BE2C (cell line): ENCODE measurements around the gene FRY.

ENCODE experiments used
- DNase-seq: peaks from one replicate; pipeline ENCODE4 v3.0.0-alpha.2; 2020
- H3K27me3 ChIP-seq: fragments of 250-450 bp; sonication (Bioruptor Pico); 2 replicates; pipeline ENCODE4 v1.5.1; 2020; ENCODE audit warnings: mild to moderate bottlenecking
- H3K36me3 ChIP-seq: fragments of 250-450 bp; sonication (Bioruptor Pico); 2 replicates; pipeline ENCODE4 v1.5.1; 2020; ENCODE audit warnings: mild to moderate bottlenecking
- H3K4me1 ChIP-seq: fragments of 250-450 bp; sonication (Bioruptor Pico); 2 replicates; pipeline ENCODE4 v1.5.1; 2020
- H3K4me3 ChIP-seq: 2 replicates; pipeline ENCODE4 v1.5.1; 2011; ENCODE audit warnings: low read depth, low read length
- H3K9me3 ChIP-seq: fragments of 250-450 bp; sonication (Bioruptor Pico); 2 replicates; pipeline ENCODE4 v1.5.1; 2020
- CTCF ChIP-seq: IDR thresholded peaks from 2 replicates; pipeline ENCODE4 v1.5.1; 2012; ENCODE audit warnings: mild to moderate bottlenecking, low read depth, low read length

The FRY gene

GRCh38 chr13:32125751-32126150 lies 94.2 kb downstream of the FRY start:
- H3K27me3 ChIP-seq: no peaks in the 10 kb centered on the region
- peaks cover 3% of the 10 kb centered on the region for H3K36me3 ChIP-seq
- DNase-seq: no peak
- no peaks in the 10 kb centered on the region; the same call in 1 of the 2 replicates for H3K4me1 ChIP-seq
- H3K4me3 ChIP-seq: no peak overlapping the region
- no peaks in the 10 kb centered on the region for H3K9me3 ChIP-seq
- TF ChIP-seq CTCF: no peak

GRCh38 chr13:32126278-32126677 lies 94.7 kb downstream of the FRY start:
- TF ChIP-seq CTCF: no peak
- H3K36me3 ChIP-seq: peaks cover 3% of the 10 kb centered on the region; the same call in 1 of the 2 replicates

GRCh38 chr13:32126756-32127155 lies 95.2 kb downstream of the FRY start:
- no peak for DNase-seq
- Histone ChIP-seq H3K4me3 (no peak overlapping the region), H3K36me3 (peaks cover 3% of the 10 kb centered on the region; the same call in 1 of the 2 replicates), H3K9me3 (no peaks in the 10 kb centered on the region), H3K27me3 (no peaks in the 10 kb centered on the region), H3K4me1 (no peaks in the 10 kb centered on the region; the same call in 1 of the 2 replicates)
- TF ChIP-seq CTCF: no peak

More at GRCh38 chr13:32126278-32126677, 94.7 kb downstream of the FRY start:
- no peak for DNase-seq
- Histone ChIP-seq H3K4me3 (no peak overlapping the region), H3K27me3 (no peaks in the 10 kb centered on the region), H3K9me3 (no peaks in the 10 kb centered on the region), H3K4me1 (no peaks in the 10 kb centered on the region; the same call in 1 of the 2 replicates)

GRCh38 chr13:32127691-32128090 lies 96.1 kb downstream of the FRY start:
- Histone ChIP-seq H3K9me3 (no peaks in the 10 kb centered on the region), H3K27me3 (no peaks in the 10 kb centered on the region), H3K36me3 (peaks cover 7% of the 10 kb centered on the region; the same call in 1 of the 2 replicates), H3K4me3 (no peak overlapping the region), H3K4me1 (no peaks in the 10 kb centered on the region; the same call in 1 of the 2 replicates)
- DNase-seq: no peak
- no peak for TF ChIP-seq CTCF

- TF ChIP-seq CTCF: no peak
Observed at GRCh38 chr13:32134241-32135055, 102.9 kb downstream of the FRY start.

GRCh38 chr13:32135056-32135390 lies 103.4 kb downstream of the FRY start:
- no peaks in the 10 kb centered on the region for H3K27me3 ChIP-seq
- H3K4me1 ChIP-seq: peaks cover 2% of the 10 kb centered on the region; the same call in 1 of the 2 replicates
- no peak for DNase-seq
- peaks cover 10% of the 10 kb centered on the region; the same call in 1 of the 2 replicates for H3K36me3 ChIP-seq
- TF ChIP-seq CTCF: no peak
- no peak overlapping the region for H3K4me3 ChIP-seq
- H3K9me3 ChIP-seq: no peaks in the 10 kb centered on the region

More at GRCh38 chr13:32134241-32135055, 102.9 kb downstream of the FRY start:
- H3K36me3 ChIP-seq: peaks cover 10% of the 10 kb centered on the region; the same call in 1 of the 2 replicates
- peaks cover 2% of the 10 kb centered on the region; the same call in 1 of the 2 replicates for H3K4me1 ChIP-seq
- no peak for DNase-seq
- no peaks in the 10 kb centered on the region for H3K27me3 ChIP-seq
- H3K9me3 ChIP-seq: no peaks in the 10 kb centered on the region
- H3K4me3 ChIP-seq: no peak overlapping the region
